EL (cell line): ENCODE data around the gene ACOT8.
"Not testable (repeated sequence)": the region's sequence is repeated elsewhere in the genome, so short reads cannot be mapped to it uniquely, and the experiment has no call there.

Experiments used
- DNase-seq: peaks from one replicate; pipeline ENCODE4 v3.0.0-alpha.2; 2016

ACOT8 gene

DNA sequence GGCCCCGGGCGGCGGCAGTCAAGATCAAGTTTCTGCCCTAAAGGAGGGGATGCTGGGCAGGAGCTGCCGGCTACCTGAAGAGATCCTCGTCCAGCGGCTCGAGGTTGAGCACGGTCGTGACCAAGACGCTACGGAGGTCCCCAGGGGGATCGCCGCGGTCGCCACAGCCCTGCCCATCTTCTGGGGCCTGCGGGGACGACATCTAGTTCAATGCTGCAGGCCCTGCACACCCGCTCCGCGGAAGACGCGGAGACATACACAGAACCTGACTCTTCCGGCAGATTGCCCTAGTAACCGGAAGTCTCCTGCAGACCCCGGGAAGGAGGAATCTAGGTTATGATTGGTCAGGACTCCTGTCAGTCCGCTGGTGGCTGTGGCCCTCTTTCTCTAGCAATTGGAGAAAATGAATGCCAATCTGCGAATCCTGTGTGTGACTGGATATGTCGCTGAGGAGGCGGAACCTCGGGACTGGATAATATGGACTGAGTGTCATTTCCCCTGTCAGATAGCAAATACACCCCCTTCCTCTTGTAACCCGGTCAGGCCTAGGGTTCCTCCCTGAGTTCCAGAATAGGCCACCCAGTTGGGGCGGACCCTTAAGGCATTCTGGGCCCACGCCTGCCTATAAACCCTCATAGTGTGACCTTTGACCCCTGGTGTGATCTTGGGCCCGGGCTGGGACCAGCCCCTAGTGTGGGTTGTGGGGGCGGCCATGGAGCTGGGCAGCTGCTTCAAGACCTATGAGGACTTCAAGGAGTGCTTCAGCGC, at the start of gene ACOT8, which contains the start of gene ZSWIM3:
Gene ACOT8, minus strand, starts transcription at position 279 of the 768 bp plus-strand sequence. Its CDS starts 77 bp downstream, at position 202.
Gene ZSWIM3, plus strand, starts transcription at position 501 of the 768 bp plus-strand sequence. Its CDS starts 212 bp downstream, at position 713.
- peak; percentile 100 for DNase-seq

DNA sequence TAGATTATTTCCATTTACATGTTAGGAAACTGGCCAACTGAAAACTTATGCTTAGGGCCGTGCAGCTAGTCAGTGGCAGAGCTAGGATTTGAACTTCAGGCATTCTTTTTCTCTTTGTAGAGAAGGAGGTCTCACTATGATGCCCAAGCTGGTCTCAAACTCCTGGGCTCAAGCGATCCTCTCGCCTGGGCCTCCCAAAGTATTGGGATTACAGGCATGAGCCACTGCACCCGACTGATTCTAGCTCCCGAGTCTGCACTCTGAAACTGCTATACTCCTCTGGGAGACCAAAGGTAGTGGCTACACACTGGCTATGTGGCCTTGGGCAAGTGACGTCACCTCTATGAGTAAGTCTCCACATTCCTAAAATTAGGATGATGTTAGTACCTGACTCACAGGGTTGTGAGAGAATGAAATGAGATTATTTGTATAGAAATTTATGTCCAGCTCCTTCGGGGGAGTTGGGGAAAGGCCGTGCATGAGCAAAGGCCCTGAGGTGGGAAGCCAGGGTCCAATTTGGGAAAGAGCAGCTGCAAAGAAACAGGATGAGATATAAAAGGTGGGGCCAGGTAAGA, 48.4 kb upstream of the ACOT8 start:
- DNase-seq, result peak; percentile 96

DNA sequence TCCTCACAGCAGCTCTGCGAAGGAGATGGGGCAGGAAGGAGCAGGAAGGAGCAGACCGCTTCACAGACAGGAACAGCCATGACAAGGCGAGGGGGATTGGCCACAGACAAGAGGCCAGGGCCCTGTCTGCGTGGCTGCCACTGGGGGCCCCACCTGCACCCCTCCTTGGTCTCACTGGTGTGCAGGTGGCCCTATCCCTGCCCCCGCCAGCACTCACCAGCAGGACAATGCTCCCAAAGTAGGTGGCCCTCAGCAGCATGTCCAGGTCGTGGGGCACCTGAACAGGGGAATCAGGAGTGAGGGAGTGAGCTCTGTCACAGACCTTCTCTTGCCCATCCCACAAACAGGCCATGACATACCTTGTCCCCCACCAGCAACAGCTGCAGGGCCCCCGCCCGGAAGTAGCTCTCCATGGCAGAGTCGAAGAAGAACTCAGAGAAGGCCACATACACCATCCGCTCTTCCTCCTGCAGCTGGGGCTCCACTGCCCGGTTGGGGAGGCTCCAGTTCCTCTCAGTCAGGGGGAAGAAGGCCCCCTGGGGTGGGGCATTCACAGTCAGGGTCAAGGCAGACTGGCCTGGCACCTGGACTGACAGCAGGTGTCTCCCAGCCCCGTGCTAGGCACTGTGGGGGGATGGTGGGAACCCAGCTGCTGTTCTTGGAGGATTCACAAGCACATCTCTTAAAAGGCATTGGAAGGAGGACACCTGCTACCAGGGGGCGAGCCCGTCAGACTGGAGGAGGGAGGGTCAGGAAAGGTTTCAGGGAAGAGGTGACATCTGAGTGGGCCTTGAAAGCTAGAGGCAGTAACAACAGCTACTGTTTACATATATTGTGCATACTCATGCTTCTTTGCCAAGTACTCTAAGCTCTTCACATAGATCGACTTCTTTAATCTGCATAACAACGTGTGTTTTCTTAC, 47.7 kb upstream of the ACOT8 start:
- DNase-seq, result no peak

DNA sequence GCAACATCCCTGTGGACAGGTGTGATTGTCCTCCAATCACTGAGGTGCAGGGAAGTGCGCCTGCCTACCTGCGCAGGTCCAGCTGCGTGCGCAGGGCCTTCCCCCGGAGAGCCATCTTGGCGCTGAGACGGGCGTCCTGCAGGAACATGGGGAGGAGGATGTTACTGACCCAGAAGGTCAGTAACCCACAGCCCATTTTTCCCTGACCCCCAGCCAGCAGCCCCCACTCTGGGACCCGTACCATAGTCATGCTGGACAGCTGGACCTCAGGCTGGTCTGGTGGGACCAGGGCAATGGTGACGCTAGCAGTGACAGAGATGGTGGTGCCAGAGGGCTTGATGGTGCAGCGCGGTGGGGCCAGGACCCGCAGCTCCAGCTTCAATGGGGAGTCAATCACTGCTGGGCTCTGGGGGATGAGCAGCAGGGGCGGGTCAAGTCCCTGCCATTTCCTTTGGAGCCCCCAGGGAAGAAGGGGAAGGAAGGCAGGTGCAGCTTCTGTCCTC, 45.1 kb upstream of the ACOT8 start:
- no peak for DNase-seq

DNA sequence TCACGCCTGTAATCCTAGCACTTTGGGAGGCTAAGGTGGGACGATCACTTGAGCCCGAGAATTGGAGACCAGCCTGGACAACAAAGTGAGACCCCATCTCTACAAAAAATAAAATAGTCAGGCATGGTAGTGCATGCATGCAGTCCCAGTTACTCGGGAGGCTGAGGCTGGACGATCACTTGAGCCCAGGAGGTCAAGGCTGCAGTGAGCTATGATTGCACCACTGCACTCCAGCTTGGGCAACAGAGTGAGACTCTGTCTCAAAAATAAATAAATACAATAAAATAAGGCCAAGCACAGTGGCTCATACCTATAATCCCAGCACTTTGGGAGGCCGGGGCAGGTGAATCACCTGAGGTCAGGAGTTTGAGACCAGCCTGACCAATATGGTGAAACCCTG, 44.1 kb upstream of the ACOT8 start:
- DNase-seq, result not testable (repeated sequence)

DNA sequence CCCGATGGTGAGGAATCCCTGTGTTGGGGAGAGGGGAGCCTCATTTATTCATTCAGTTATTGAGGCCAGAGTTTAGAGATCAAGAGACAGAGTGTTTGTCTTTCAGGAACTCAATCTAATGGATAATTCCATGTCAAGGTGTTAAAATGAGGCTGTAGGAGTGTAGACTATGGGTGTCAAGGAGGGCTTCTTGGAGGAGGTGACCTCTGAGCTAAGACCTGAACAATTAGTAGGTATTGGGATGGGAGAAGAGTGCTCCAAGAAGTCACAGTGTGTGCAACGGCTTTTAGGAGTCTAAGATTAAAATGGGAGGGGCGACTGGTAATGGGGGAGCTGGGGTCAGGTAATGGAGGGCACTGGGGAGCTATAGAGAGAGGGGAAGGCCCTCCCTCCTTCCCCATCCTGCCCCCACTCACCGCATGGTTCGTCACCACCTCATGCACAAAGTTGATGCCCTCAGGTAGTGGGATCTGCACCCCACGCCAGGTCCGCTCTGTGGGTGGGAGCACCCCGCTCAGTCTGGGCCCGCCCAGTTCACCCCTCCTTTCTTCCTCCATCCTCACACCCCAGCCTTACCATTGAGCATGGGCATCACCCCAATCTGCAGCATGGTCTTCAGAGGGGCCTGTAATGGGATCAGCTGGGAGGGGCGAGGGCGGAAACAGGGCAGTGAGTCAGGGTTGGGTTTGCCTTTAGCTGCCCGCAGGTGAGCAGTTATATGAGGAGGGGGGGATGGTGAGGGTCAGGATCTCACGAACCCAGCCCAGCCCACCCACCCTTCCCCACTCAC, 42.0 kb upstream of the ACOT8 start:
- no peak for DNase-seq

DNA sequence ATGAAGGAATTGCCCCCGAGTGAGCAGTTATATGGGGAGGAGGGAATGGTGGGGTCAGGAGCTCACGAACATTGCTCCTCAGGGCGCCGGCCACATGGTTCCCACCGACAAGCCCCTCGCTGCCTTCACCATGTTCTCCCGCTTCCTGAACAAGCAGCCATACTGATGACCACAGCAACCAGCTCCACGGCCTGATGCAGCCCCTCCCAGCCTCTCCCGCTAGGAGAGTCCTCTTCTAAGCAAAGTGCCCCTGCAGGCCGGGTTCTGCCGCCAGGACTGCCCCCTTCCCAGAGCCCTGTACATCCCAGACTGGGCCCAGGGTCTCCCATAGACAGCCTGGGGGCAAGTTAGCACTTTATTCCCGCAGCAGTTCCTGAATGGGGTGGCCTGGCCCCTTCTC, 41.1 kb upstream of the ACOT8 start:
- DNase-seq, result no peak

DNA sequence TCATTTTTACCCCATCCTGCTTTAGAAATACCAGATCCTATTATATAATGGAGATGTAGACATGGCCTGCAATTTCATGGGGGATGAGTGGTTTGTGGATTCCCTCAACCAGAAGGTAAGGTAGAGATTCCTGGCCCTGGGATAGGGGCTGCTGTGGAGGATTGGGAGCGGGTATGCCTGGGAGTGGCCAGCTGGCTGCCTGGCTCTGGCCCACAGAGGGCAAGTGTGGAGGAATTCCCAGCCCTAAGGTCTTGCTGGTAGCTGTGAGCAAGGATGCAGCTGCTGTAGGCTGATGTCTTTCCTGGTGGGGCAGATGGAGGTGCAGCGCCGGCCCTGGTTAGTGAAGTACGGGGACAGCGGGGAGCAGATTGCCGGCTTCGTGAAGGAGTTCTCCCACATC, 40.5 kb upstream of the ACOT8 start:
- no peak for DNase-seq

DNA sequence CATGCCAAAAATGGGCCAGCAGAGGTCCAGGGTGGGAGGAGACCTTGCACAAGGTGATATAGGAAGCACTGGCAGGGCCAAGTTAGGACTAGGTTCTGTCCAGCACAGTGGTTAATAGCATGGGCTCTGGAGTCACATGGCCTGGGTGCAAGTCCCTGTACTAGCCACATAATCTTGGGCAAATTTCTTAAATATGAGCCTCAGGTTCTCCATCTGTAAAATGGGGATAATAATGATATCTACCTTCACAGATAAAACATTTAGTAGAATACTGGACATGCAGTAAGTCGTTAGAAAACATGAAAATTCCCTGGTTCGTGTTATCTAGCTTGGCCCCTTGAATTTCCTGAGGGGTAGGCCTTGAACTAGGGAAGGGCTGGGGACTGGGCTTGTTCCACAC, 40.1 kb upstream of the ACOT8 start:
- no peak for DNase-seq

DNA sequence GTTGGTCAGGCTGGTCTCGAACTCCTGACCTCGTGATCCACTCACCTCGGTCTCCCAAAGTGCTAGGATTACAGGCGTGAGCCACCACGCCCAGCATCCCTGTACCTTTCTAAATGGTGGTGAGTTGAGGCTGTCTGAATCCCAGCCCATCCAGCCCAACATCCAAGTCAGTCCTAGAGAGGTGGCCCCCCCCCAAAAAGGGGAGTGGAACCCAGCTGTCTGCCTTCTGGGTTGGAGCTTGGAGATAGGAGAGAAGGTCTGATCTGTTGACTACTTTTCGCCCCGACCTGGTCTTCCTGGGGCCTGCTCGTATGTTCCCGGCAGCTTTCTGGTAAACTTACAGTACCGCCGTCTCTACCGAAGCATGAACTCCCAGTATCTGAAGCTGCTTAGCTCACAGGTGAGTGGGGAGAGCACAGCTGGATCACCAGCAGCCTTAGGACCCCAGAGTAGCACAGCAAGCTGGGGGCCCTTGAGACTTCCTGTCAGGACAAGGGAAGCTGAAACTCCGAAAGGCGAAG, 39.5 kb upstream of the ACOT8 start:
- no peak for DNase-seq

DNA sequence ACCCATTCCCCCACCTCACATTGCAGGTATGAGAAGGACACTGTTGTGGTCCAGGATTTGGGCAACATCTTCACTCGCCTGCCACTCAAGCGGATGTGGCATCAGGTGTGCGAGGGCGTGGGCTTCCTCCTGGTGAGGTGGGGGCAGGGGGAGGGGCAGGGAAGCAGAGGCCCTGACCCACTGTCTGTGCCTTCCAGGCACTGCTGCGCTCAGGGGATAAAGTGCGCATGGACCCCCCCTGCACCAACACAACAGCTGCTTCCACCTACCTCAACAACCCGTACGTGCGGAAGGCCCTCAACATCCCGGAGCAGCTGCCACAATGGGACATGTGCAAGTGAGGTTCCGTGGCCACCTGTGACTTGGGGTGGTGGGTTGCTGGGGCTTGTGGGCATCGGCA, 37.6 kb upstream of the ACOT8 start:
- no peak for DNase-seq

DNA sequence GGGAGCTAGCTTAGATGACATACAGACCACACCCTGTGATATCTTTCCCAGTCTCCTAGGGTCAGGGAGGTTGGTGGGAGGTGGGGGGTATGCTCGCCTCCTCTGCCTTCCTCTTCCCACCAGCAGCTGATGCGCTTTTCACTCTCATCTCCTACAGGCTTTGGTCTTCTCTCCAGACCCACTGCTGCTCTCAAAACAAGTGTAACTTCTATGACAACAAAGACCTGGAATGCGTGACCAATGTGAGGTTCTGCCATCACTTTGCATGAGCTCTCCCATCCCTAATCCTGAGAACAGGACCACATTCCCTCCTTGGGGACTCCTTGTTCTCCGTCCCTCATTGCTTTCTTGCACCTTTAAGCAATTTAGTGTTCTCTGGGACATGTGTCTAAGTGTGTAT, 36.6 kb upstream of the ACOT8 start:
- peak; percentile 39 for DNase-seq

DNA sequence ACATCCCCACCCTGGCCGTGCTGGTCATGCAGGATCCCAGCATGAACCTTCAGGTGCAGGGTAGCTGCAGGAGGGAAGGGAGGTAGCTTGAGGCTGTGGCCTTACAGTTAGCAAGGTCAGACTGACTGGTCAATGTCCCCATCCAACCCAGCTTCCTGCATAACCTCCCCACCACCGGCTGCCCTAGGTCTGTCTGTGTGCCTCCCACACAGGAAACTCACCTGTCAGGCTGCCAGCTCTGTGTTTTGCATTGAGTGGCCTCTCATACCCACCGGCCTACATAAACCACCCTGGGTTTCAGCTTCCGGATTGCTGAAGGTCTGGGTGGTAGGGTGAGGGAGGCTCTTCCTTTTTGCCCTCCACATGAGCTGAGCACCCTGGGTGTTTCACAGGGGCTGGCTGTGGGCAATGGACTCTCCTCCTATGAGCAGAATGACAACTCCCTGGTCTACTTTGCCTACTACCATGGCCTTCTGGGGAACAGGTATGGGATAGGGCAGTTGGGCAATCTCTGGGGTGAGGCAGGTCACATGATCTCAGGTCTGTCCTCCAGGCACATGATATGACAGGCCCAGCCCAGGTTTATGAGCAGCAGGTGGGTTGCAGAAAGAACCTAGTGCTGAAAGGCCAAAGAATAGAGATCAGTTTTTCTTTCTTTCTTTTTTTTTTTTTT, 35.8 kb upstream of the ACOT8 start:
- no peak for DNase-seq

DNA sequence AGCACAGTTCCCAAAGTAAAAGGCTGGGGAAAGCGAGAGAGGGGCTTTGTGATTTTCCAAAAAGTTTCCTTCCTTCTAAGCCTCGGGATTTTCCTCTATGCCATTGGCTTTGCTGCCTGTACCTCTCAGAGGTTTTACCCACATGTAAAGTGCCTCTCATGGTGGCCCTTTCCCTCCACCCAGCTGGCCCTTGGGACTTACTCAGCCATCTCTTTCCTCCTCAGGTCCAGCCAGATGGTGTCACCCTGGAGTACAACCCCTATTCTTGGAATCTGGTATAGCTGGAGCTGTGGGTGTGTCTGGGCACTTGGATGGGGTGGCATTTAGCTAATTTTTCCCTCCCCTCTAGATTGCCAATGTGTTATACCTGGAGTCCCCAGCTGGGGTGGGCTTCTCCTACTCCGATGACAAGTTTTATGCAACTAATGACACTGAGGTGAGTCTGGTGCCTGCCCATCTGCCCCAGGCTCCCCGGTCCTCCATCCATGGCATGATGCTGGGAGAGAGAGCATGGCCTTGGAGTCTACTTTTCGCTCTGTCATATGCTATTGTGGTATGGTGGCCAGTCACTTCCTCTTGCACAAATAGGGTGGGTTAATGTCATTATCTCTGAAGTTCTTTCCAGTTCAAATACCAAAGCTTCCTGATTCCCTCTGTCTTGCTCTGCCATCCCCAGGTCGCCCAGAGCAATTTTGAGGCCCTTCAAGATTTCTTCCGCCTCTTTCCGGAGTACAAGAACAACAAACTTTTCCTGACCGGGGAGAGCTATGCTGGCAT, 35.0 kb upstream of the ACOT8 start:
- peak; percentile 55 for DNase-seq

DNA sequence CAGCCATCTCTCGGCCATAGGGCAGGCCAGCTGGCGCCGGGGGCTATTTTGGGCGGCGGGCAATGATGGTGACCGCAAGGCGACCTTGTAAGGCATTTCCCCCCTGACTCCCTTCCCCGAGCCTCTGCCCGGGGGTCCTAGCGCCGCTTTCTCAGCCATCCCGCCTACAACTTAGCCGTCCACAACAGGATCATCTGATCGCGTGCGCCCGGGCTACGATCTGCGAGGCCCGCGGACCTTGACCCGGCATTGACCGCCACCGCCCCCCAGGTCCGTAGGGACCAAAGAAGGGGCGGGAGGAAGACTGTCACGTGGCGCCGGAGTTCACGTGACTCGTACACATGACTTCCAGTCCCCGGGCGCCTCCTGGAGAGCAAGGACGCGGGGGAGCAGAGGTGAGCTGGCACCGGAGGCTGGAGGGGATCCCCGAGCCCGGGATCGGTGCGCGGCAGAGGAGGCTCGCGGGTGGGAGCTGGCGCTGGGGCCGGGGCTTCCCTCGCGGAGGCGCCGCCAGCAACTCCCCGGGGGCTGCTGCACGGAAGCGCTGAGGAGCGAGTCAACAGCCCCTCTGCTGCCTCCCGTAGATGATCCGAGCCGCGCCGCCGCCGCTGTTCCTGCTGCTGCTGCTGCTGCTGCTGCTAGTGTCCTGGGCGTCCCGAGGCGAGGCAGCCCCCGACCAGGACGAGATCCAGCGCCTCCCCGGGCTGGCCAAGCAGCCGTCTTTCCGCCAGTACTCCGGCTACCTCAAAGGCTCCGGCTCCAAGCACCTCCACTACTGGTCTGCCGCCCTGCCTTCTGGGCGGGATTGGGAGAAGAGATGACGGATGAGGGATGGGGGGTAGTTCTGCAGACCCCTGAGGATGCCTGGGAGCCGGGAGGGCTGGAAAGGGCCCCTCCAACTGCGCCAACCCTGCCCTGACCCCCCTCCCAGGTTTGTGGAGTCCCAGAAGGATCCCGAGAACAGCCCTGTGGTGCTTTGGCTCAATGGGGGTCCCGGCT, 34.1 kb upstream of the ACOT8 start, which contains the start of the genes CTSA and NEURL2:
Gene CTSA, plus strand, starts transcription at position 351 of the 999 bp plus-strand sequence. Its CDS starts 234 bp downstream, at position 585.
Gene NEURL2, minus strand, starts transcription at position 224 of the 999 bp plus-strand sequence. Its CDS starts 217 bp downstream, at position 7.
- DNase-seq, result peak; percentile 92

DNA sequence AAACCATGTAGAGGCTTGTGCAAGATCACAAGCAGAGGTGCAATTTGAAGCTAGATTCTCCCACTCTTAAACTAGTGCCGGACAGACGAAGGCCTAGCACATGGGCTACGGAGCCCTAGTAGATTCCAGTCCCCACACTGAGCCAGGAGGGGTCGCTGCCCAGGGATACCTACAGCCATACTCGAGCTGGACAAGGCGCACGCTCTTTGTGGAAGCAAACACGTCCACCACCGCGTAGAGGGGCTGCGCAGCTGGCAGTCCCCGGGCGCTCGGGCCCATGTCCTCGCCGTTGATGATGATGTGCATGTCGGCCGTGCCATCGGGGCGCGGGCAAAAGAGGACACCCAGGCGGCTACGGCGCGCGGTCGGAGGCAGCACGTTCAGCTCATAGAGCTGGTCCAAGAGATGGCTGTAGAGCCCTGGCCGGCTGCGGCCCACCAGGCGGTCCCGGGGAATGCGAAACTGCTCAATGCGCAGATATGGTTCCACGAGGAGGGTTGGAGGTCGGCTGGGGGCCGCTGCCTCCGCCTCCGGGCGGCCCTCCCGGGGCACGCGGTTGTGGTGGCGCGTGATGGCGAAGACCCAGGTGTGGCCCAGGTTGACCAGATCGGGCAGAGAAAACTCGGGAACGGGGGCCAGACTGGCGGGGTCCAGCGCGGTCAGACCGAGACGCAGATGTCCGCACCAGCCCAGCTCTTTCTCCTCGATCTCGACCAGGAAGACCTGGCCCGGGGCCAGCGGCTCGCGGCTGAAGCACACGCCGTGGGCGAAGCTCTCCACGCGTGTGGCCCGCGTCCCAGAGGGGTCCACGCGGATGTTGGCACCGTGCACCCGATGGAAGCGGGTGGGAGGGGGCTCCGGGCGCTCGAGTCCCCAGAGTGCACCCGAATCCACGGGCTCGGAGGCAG, 33.1 kb upstream of the ACOT8 start:
- DNase-seq, result peak; percentile 73

DNA sequence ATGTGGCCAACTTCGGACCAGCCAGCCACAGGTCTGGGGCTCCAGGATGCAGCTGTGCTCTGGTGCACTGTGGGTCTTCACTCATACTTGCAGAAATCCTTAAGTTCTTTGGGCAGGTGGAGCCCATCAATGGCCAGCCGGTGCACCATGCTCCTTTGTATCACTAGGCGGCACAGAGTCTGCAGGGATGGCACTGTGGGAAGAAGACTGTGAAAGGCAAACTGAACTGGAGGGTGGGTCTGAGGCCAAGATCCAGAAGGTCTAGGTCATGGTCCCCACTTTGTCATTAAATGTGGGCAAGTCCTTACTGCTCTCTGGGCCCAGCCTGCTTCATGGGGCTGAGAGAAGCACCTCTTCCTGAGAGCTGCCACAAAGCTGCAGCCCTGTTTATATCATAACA, 31.5 kb upstream of the ACOT8 start:
- DNase-seq, result no peak

DNA sequence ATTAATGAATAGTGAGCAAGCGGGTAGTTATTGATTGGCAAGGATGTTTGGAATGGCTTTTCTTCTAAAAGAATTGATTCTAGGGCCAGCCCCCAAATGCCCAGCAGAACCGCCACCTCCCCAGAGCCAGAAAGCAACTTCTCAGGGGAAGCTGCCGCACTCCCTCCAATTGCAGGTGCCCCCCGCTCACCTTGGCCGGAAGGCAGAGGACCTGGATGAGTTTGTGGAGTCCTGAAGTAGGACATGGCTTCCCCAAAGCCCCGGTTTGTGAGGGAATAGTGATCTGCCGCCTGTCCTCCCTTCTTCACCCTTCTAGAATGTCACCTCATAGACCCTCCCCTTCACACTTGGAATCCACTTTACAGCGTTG, 30.1 kb upstream of the ACOT8 start, which contains the start of gene SPATA25:
Gene SPATA25, minus strand, starts transcription at position 277 of the 370 bp plus-strand sequence. Its CDS starts 32 bp downstream, at position 245.
- DNase-seq, result no peak
